Cardiac septum (tissue), 1 donor: ENCODE data around the gene KANK4. TPM values are rescaled to one million over a fixed set of nuclear protein-coding genes. Genes with fewer than 3 reads are reported as not detected.

Source experiments
- DNase-seq: peaks from one replicate; pipeline ENCODE4 v3.0.0-alpha.2; 2020; ENCODE audit warnings: low spot score
- intact Hi-C: fragments of 100-400 bp; cut with DNase I; formaldehyde crosslinking; loops from one replicate; pipeline ENCODE4 v1.14.0; 2022
- total RNA-seq: library from RNA; stranded (reverse); fragmentation: NEBNext Ultra II Directional; extraction: Animal tissue kit (Norgen Biotek cat#: 25700); gene quantifications from one replicate; pipeline ENCODE4 v1.2.1, GENCODE V29; 2021
- donor health status: DM: no; HTN: no; CAD: no.

KANK4 gene
- total RNA-seq, 1 donor from 2014 or later: 0.16 TPM

DNA sequence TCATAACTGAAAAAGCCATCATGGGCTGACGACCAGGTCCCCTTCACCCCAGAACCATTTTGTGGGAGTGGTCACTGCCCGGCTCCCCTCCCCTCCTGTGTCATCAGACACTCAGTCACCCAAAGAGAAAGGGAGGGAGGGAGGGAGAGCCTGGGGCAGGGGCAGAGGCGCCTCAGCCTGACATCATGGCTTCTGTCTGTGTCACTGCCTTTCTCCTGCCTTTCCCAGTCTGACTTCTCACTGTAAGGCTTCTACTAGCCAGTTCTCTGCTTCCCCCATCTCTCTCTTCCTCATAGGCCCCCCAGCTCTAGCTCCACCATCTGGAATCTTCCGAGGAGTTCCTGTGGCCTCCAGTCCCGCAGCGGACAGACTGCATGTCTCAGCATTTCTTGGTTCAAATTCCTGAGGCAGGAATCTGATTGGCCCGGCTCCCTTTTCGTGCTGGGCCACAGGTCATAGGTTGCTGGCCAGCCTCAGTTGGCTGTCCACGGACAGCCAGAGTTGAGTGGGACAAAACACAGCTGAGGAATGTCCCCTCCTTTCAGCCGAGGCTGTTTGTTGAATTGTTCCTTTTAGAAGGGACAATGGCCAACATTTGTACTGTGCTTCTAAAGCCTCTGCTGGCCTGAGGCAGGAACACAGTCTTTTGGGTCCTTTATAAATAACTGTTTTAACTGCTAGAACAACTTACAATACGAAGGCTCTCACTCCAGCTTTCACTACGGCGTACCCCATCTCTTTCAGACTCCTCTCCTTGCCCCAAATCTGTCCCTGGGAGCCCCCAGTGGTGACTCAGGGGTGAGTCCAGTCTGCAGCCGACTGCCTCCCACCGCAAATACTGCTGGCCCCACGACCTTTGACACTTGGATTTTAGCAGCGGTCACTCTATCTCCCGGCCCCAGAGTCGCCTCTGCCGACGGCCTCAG is 18.7 kb upstream of the KANK4 start:
- no peak for DNase-seq
- intact Hi-C loops: no loop called here

DNA sequence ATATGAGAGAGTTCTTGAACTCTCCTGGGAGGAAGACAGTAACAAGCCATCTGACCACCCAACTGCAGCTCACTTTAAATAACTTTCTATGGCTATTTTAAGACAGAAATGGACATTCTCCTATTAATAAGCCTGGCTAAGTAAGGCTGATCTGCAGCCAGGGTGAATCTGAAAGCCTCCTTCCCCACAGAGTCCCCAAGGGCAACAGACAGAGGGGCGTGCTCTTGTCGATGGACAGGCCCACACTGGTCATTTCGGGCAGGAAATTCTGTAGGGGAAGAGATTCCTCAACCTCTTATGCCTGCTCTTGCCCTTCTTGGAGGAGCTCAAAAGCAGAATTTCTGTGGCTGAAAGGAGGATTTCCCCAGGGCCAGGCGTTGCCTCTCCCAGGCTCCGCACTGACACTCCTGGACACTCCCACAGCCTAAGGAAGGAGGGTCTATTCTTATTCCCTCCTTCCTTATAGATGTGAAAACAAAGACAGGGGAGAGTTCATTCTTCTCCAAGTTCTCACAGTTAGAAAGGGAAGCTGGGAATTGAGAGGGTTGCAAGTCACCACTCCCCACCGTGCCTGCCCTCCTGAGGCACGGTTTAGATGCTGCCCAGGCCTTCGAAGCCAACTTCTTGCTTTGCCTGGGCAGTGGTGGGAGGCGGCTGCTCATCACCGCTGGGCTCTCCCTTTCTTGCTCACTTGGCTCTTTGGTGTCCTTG is 17.9 kb upstream of the KANK4 start:
- no peak for DNase-seq
- intact Hi-C loops: no loop called here

DNA sequence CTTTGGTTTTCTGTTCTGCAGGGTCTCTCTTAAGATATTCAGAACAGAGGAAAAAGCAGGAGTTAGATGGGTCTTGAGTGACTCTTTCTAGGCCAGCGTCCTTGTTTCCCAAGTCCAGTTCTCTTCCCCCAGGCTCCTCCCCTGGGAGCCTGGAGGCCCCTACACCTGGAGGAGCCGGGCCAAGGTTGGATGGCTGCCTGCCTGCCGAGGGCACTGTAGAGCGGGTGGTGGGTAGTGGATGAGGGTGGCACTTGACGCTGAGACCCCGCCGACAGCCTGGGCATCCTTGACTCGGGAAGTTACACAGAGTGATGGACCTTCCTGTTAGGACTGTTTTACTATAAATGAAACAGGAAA is 17.4 kb upstream of the KANK4 start:
- intact Hi-C loops: no loop called here
- DNase-seq: no peak

DNA sequence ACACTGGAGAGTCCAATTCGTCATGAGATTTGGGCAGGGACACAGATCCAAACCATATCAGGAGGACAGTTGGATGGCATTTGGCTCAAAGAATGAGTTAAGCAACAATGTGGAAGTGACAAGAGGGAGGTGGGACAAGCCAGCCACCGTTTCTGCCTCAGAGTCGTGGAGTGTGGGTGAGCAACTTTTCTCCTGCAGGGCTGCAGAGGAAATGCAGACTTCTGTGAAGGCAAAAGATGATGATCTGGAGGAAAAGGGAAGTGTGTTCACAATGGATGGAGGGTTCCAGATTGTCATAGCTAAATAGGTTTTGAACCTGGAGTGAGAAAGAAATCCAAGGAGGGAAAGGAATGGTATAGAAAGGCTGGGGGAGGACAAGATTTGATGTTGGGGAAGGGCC is 16.4 kb upstream of the KANK4 start:
- intact Hi-C loops: no loop called here

DNA sequence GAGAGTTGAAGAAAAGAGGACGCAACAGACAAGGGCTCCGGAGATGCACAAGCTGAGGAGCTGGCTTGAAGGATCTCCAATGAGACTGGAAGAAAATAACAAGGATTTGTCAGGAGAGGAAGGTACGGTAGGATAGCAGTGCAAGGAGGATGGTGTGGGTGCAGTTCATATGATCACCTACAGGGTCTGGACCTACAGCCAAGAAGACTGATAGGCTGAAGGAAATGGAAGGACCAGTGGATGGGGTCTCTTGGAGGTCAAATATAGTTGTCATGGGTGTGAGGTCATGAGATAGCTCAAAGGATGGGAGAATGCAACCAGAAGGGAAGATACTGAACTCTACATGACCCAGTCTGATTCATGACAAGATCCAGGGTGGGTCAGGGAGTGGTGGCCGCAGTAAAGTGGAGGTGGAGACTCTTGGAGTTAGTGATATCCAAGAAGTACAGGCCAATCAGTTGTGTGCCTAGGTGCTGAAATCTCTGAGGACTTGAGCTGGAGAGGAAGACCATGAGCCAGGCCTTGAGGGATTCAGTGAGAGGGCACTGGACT is 15.3 kb upstream of the KANK4 start:
- intact Hi-C loops: no loop called here
- no peak for DNase-seq

More for the DNA sequence above, 16.4 kb upstream of the KANK4 start:
- no peak for DNase-seq

DNA sequence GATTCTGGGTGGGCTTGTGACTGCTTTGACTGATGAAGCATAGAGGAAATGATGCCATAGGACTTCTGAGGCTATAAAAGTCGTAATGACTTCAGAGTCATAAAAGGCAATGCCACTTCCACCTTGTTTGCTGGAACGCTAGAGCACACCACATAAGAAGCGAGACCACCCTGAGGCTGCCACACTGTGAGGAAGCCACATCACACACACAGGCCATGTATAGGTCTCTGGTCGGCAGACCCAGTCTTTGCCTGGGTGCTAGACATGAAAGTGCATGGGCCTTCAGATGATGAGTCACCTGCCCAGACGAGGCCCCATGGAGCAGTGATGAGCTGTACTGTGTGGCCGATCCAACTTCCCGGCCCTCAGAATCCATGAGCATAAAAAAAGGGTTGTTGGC is 14.2 kb upstream of the KANK4 start:
- intact Hi-C loops: no loop called here
- DNase-seq: no peak

DNA sequence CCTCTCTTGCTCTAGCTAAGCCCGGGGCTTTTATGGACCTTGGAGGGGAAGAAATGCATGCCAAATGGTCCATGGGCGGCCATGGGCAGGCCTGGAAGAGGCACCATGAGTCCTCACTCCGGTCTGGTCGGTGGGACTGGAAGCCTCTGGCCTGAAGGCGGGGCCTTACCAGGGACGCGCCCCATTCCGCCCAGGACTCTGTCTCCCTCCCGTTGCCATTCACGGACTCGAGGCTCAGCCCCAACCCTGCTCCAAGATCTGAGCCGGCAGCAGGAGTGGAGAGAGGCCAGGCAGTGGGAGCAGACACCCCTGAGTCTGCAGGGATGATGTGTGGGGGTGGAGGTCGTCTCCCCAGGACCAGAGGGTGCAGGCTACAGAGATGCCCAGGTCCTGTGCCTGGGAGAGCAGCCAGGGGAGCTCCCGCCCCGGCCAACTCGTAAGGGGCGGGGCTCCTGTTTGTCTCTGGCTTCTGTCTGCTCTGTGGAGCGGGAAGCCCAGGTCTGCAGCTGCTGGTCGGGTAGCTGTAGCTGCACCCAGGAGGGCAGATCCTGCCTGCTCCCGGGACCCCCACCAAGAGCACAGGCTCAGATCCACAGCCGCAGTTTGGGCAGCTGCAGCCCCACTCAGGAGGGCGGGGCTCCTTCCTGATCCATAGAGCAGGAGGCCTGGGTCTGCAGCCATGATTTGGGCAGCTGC is 8.3 kb upstream of the KANK4 start:
- intact Hi-C loops: no loop called here
- no peak for DNase-seq

DNA sequence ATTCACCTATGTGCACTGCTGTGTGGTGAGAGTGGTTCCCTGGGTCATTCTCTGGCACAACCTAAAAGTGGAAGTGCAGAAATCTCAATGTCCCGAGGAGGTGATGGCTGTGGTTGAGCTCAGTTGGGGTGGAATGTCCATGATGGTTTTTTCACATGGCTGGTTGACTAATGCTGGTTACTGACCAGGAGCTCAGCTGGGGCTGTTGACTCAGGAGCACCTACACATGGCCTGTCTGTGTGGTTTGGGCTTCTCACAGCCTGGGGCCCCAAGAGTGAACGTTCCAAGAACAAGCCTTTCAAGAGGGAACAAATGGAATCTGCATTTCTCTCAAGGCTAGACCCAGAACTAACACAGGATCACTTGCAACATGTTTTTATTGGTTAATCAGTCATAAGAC is 6.4 kb upstream of the KANK4 start:
- intact Hi-C loops: no loop called here
- DNase-seq: no peak

DNA sequence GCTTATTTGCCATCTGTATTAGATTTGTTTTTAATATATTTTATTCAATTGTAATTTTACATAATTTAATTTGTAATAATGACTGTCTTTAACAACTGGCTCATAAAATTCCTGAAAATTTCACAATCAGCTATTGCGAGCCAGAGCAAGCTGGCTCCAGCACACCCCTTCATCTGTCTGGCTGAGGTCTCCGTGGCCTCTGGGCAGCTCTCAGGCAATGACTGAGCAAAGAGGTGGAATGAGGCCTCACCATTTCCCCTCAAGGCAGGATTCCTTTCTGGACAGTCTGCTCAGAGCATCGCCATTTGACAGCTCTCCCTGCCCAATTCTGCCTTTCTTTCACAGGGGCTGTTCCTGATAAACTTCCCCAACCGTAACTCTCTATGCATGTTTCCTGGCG is 5.8 kb upstream of the KANK4 start:
- intact Hi-C loops: no loop called here
- no peak for DNase-seq

DNA sequence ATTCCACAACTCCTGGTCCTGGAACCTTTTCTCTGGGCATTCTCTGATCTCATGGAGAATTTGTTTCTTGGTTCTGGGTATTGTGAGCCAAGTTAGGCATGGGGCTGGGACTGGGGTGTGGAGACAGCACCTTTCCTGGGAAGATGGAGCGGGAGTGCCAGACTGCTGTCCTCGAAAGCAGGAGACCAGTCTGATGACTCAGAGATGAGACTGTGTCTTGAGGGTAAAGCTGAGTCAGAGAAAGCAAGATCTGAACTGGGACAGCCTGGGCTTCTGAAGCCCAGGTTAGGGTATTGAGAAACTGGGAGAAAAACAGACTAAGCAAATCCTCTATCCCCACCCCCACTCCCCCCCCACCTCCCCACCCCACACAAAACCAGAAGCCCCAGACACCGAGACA is 2.2 kb upstream of the KANK4 start:
- no peak for DNase-seq
- intact Hi-C loops: no loop called here

DNA sequence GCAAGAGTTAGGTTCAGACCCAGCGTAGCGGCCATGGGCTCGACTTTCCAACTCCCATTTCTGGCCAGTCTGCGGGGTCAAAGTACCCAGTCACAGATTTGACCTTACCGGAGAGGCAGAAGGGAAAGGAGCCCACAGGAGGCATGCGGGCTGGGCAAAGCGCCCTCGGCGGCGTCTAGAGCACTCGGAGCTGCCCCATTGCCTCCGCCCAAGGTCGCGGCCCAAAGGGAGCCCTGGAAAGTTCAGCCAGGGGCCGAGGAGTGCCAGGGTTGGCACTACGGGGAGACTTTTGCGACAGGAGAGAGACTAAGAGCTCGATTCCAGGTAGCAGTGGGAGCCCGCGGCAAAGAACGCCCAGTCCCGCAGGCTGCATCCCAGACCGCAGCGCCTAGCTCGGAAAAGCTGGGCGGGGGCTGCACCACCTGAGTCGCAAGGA is 896 bp downstream of the KANK4 start:
- DNase-seq: no peak
- intact Hi-C loops: no loop called here

DNA sequence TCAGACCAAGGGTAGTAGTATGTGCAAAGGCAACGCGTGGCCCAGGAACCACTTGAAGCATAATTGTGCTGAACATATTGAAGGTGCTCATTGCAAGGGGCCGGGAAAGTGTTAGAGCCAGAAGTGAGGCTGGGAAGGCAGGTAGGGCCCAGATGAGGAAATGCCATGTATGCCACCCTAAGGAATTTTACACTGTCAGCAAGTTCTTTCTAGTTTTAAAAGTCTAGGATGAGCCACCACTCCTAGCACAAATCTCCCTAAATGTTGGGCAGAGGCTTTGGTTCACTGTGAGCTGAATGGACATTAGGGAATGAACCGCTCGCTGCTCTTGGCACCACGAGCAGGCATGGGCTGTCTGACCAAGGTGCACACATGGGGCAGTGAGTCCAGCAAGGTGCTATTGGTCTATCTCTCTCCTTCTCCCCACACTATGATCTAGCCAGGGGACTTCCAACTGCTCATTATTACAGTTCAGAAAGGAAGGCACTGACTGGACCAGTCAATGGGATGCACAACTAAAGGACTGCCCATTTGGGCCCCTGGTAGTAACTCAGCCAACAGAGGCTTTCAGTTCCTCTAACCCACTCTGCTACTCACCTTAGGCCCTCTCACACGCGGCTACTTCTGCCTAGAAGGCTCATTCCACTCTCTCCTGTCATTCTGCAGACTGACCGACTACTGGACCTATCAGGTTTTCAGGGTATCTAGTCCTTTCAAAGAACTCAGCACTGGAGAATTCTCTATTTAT is 2.0 kb downstream of the KANK4 start:
- no peak for DNase-seq
- intact Hi-C loops: no loop called here

DNA sequence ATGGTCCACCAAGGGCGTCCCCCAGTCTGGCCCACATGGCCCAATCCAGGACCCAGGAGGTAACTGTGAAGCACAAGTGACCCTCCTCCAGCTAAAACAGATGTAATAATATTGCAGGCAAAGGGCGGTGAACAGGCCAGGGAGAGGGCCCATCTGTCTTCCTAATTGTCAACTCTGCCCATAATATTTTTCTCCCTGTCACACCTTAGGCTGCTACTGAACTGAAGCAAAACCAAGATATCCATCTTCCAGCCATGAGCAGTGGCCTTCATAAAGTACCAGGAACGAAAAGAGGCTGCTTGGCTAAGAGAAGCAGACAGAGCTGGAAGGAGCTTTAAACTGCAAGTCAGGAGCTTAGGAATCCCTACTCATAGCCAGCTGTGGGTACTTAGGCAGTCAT is 3.1 kb downstream of the KANK4 start:
- DNase-seq: no peak
- intact Hi-C loops: no loop called here

DNA sequence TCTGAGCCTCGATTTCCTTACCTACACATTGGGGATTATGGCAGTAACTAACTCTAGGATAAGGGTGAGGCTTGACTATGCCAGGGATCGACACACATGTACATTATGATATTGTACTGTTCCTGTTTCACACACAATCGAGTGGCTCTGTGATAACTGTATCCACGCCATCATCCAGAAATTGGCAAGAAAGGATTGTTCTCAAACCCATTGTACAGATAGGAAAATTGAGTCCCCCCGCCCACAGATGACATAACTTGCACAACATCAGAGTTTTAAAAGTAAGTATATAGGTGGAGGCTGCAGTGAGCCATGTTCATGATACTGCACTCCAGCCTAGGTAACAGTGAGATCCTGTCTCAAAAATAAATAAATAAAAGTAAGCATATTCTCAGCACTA is 3.8 kb downstream of the KANK4 start:
- intact Hi-C loops: no loop called here
- DNase-seq: no peak

DNA sequence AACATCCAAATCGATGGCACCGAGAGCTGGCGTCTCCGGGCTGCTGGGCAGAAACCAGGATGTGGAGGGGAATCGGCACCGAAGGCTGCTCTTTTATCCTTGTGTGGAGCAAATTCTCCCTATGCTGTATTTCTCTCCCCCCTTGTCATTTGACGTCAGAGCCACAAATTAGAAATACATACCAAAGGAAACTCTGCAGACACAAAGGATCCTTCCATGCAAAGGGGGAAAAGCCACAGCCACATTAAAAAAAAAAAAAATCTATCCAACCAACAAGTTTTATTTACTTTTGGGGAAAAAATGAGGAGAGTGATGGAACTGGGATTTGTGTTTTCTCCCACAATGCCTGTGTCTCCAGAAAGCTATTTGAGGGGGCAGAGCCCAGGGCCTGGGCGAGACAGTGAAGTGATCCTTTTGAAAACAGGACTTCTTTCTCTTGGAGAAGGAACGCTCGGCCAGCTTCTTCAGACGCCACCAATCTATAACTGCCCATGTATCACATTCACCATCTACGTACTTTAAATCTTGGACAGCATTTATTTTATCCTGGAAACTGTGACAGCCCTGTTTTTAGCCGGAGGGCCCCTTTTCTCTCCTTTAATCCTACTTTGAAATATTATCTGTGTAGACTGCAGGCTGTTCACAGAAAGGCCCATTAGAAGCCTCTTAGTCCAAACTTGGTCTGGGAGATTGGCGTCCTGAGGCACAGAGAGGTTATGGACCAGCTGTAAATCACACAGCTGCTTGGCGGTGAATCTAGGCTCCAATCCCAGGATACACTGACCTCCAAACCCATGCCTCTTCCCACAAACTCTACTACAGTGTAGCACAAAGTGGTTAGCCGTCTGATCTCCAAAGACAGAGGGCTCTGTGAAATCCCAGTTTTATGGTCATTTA is 4.5 kb downstream of the KANK4 start:
- no peak for DNase-seq
- intact Hi-C loops: no loop called here

DNA sequence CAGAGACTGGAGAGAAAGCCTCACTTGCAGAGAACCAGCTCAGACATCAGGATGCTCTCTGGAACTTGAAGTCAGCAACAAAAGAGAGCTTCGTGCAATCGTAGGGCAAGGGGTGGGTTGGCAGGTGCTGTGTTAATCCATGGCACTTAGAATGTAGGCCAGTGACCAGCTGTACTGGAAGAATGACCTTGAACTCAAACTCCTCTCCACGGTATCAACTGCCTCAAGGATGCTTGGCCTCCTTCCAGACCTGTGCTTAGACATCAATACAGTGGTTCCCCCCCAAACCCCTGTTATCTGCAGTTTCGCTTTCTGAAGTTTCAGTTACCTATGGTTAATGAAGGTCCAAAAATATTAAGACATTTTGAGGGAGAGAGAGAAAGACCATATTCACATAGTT is 6.5 kb downstream of the KANK4 start:
- intact Hi-C loops: no loop called here
- DNase-seq: no peak

DNA sequence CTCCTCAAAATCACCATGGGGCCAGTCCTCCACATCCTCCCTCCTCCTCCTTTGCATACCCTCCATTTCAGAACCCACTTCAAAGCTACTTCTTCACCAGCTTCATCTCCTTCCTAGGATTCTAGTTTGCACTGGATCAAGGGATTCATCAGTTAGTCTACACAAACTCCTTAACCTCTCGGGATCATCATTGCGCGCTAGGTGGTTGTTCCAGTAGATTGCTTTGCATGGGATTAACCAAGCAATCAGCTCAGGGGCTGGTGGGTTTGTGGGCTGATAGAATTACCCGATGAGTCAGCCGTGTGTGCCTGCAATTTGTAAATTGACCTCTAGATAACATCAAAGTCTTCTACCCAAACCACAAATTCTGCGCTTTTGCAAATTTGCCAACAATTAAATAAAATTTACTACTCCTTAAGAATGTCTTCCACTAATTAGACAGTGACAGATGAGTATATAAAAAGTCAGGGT is 7.7 kb downstream of the KANK4 start:
- DNase-seq: no peak
- intact Hi-C loops: no loop called here

DNA sequence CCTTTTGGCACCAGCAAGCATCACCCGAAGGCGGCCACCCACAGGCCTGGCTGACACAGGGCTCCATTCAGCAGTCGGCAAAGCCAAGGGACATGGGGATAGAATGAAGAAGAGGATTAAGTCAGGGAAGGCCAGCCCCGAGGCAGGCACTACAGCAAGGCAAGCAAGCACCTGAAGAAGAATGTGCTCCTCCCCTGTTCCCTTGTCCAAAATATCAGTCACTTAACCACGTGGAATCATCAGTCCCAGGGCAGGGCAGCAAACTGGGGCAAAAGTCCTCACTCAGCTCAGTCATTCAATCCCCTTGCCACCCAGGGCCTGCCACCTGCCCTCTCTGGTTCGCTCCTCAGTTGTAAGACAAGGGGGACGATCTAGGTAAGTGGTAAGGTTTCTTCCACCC is 9.3 kb downstream of the KANK4 start:
- no peak for DNase-seq
- intact Hi-C loops: no loop called here

DNA sequence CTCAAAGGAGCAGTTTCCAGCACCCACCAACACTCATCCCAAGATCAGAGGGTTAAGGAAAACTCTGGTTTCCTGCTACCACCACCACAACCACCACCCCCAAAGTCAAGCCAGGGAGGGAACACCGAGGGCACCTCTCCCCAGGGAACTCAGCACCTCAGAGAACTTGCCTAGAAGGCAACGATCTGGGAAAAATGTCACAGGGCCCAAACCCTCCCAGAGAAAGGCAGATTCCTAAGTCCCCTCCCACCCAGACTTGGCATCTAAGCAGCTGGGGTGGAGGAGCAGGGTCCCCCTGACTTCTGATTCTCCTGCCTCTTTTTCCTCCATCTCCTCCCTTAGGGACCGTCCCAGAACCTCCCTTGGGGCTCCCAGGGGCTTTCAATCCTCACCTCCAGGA is 10.6 kb downstream of the KANK4 start:
- intact Hi-C loops: no loop called here

More for the DNA sequence above, 10.6 kb downstream of the KANK4 start:
- no peak for DNase-seq
